Inferior parietal cortex (tissue), 1 donor: Measurements from ENCODE around the gene ASPA.
"Not testable (repeated sequence)": the region's sequence is repeated elsewhere in the genome, so short reads cannot be mapped to it uniquely, and the experiment has no call there.

Experiments used
- DNase-seq: peaks from one replicate; pipeline ENCODE4 v3.0.0-alpha.2; 2016; ENCODE audit errors: extremely low spot score

The ASPA gene

DNA sequence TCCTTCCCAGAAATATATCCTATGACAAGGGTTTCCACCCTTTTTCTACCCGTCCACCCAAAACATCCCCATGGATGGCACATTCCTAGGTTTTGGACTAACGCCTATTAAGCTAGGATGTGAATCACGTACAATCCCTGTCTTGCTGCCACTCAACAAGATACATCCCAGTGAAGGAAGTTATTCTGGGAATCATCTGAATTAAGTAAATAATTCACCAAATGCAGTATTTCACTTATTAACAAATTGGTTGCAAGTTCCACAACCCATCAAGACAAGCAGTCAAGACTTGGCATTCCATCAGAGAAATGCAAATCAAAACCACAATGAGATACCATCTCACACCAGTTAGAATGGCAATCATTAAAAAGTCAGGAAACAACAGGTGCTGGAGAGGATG lies 32.1 kb downstream of the ASPA start:
- DNase-seq = no peak

DNA sequence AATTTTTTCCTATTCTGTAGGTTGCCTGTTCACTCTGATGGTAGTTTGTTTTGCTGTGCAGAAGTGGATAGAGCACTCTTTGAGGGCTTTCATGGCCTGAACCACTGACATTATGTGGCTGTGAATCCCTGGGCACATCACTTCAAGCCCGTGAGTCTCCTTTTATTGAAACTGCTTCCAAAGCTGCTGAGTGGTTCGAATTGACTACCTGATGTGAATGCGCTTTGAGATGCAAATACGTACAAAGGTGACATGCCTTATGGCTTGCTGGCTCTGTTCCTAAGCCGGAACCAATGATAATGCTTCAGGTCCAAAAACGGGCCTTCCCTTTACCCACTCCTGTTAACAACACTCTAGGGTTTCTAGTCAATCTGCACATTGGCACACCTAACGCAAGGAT lies 34.3 kb downstream of the ASPA start:
- DNase-seq = no peak

- DNase-seq = no peak
Measured at GRCh38 chr17:3511852-3512504, 36.2 kb downstream of the ASPA start.

DNA sequence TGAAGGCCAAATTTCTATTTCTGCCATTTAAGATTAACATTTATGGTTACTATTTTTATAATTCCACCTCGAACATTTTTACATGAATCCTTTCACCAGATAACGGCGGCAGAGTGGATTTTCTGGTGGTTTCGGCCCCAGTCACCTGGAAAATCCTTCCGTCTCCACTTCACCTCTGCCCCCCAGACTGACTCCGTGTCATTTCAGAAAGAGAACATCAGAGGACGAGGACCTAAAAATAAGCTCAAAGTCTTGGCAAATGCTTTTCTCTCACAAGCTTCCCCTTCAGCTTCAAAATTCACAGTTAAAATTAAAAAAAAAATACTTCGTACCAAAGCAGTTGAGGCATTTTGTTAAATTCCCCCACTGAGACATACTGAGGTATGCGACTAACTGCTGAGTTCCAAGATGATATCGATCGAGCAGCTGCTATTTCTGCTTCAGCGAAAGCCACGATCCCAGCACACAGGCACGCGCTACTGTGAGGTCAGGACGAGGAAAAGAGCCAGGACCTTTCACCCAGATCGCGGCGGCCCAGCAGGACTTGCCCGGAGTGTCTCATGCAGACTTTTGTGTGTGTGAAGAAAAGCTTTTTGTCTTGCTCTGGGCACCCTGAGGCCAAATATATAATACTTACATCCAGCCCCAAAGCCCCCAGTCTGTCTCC lies 36.8 kb downstream of the ASPA start:
- peak; percentile 79 for DNase-seq

DNA sequence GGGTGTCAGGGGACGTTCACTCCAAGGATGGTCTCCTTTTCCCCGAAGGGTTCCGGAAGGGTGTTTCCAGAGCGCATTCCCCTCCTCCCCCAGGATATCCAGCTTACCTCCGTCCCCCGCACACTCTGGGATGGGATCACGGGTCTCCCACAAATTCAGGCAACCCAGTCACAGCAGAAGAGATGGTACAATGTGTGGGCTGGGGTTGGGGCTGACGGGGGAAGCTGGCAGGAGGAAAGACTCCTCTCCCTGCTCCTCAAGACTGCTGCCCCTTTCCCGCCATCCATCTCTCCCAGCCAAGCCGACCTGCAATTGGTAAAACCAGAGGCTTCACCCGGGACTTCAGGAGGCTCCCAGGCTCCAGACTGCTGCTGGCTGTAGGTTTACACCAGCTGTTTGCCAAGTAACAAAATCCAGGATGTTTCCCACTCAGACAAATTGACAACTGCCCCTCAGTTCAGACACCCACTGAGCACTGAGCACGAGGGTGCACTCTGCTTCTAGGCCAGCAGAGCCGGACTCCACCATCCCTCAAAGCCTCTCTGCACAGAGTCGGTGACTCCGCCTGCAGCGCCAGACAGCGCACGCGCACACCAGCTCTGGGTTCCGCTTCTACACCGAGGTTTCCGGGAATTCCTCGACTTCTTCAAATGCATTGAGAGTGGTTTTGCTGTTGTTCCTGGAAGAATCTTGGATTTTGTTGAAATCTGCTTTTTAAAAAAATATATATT lies 37.7 kb downstream of the ASPA start:
- DNase-seq = no peak

- not testable (repeated sequence) for DNase-seq
Measured at GRCh38 chr17:3514167-3514566, 38.4 kb downstream of the ASPA start.

DNA sequence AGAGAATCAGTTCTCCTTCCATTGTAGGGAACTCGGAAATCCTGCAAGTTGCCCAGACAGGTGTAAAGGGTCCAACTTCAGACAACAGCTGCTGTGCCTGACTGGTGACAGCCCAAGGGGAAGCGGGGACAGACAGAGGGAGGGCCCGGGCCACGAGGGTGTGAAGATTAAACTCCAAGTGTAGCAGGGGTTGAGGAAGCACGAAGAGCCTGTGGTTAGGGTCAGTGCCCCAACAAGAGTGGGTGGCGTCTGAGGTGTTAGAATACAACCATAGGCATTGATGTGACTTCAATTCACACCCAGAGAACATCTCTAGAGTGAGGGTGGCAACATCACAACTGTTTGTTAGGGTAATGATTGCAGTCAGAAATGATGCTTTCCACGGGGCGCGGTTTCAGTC lies 39.1 kb downstream of the ASPA start:
- DNase-seq = no peak

- DNase-seq = not testable (repeated sequence)
Measured at GRCh38 chr17:3519472-3519871, 43.7 kb downstream of the ASPA start.

DNA sequence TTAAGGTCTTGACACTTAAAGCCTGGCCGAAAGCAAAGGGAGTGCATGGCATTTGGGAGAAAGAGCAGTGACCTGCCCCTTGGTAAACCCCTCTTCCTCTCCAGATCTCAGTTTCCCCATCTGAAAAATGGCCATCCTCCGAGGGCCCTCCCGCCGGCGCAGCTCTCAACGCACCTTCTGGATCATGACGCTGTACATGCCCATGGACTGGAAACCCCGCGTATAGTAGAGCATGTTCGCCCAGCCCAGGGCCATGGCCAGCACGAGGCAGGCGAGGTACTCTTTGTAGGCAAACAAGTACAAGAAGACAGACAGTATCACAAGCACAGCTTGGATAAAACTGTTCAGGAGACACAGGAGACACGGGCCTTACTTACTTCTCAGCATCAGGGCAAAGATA lies 48.2 kb downstream of the ASPA start:
- no peak for DNase-seq

- no peak for DNase-seq
Measured at GRCh38 chr17:3526491-3526890, 50.7 kb downstream of the ASPA start.

DNA sequence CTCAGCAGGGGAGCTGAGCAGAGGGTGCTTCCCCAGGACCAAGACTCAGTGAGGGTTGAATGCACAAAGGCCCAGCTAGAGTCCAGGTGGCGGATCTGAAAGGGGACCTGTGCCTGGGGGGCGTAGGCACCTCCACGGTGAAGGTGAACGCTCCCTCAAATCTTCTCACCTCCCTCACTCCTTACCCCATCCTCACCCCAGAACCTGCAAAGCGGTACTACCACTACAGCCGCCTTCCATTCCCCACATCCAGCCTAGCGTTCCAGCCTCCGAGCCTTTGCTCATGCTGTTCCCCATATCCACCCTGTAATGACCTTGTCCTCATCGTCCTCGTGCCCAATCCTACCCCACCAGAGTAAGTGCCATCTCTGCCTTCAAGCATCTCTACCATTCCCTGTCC lies 51.2 kb downstream of the ASPA start:
- no peak for DNase-seq

DNA sequence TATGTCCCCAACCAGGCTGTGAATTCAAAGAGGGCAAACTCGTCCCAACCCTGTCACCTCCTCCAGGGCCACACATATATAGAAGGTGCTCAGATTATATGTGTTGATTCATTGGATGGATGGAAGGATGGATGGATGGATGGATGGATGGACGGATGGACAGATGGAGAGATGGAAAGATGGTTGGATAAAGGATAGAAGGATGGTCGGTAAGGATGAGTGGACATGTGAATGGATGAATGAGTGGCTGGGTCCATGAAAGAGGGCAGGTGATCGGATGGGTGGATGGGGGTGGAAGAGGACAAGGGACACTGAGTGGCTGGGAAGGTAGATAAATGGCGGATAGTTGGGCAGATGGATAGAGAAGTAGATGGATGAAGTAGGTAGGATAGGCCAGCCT lies 51.7 kb downstream of the ASPA start:
- no peak for DNase-seq

GRCh38 chr17:3527896-3528295 lies 52.1 kb downstream of the ASPA start:
- DNase-seq = no peak

DNA sequence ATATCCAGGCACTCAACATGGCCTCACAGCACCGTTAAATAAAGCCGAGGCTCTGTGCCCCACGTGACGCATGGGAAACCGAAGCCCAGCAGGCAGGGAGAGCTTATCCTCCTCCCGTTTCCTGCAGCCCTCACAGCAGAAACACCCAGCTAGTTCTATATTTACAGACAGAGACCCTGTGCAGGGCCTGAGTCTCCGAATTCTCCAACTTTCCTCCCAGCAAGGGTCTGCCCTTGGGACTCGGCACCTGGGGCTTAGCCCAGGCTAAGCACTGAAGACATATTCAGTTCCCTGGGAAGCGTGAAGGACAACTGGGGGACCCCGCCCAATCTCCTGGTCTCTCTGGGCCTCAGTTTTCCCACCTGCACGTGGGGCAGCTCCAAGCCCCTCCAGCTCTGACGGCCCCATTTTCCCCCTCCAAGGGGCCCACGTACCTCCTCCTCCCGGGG lies 52.6 kb downstream of the ASPA start:
- no peak for DNase-seq

DNA sequence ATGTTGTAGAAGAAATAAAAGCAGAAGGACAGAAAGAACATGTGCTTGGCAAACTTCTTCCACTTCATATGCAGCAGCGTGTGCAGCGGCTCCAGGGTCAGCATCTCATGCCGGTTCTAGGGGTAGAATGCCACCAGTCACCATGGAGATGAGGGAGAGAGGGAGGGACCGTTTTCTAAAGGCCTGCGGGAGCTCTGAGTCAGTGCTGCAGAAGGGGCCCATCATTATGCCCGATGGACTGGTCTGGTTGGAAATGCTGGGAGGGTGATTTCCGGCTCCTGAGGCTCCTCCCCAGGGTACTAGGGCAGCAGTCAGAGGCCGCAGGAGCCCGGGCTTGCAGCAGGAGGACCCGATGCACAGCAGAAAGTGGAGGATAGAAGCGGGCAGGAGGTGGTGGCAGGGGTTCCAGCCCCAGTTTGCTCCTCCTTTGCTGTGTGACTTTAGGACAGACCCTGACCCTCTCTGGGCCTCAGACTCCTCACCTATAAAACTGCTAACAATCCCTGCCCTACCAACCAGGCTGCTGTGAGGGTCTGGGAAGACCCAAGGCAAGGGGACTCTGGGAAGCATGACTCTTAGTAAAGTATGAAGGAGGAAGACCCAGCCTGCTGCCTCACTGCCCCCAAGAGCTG lies 53.2 kb downstream of the ASPA start:
- DNase-seq = no peak

GRCh38 chr17:3529817-3530741 lies 54.3 kb downstream of the ASPA start:
- DNase-seq = peak; percentile 49

DNA sequence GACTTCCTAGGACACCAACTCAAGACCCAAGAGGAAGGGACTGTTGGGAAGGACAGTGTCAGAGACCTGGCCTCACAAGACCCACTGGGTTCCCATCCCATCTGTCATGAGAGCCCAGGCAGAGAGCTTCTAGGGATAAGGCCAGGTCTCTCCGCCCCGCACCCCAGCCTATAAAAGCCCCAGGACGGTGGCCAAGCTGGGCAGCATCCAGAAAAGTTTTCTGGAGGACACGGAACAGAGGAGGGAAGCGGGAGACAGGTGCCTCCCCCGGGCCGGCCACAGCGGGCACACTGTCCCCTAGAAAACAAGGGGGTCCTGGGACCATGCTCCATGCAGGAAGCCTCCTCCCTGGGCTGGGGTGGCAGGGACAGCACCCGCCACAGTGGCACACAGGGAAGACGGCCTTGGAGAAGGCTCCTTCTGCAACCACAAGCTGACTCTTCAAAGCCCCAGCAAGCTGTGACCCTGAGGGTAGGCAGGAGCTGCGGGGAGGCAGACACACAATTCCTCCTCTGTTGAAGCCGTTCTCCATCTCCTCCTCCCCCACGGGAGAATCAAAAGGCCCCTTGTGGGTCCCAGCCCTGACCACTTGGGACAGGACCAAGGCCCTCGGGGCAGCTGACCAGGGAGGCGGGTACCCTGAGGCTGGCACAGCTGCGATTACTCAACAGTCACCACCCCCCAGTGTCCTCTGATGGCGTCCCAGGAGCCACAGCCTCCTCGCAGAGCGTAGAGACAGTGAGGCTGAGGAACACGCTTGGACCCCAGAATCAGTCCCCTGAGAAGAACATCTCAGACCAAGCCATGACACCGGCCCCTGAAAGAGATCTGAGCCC lies 55.7 kb downstream of the ASPA start:
- peak; percentile 95 for DNase-seq

GRCh38 chr17:3532106-3532858 lies 56.5 kb downstream of the ASPA start:
- DNase-seq = no peak

DNA sequence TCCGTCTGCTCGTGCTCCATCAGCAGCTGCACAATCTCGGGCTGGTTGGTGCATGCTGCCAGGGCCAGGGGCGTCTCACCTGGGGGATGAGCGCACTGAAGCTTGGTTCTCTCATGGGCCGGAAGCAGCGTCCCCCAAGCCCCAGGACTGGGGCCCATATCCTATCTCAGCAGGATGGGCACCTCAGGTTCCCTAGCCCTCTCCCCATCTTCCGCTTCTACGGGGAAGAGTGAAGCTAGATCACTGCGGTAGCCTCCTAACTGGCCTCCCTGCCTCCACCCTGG lies 57.0 kb downstream of the ASPA start:
- DNase-seq = no peak

GRCh38 chr17:3533752-3534151 lies 58.0 kb downstream of the ASPA start:
- no peak for DNase-seq
